ENCODE results near the gene MINAR1.

DNA sequence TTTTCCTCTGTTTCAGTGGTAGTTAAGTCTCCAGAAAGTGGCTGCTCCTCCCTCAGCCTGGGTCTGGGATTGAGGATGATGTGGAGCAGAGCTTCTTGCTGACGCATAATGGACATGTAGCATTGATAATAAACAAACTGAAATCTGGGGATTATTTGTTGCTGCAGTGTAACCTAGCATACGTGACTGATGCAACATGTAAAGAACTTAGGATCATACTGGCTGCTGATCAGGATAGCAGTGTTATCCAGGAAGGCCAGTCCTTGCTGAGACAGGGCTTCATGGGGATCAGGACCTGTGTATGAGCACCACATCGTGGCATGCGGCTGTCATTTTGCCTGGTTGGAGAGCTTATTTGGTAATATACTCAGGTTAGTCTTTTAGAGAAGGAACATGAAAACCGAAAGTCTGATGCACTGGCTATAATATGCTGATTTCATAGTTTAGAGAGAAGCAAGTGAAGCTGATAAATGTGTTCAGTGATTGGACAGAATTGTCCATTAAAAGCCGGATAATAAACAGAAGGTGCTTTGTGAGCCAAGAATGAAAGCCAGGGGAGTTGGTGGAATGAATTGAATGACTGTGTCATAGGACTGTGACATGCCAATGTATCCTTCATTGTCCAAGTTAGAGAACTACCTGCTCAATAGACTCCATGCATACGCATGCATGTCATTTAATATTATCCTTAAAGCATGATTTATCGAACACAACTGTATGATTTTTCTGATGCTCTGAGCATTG lies 4.1 kb downstream of the MINAR1 start:
- TF ChIP-seq, protein P1, sequence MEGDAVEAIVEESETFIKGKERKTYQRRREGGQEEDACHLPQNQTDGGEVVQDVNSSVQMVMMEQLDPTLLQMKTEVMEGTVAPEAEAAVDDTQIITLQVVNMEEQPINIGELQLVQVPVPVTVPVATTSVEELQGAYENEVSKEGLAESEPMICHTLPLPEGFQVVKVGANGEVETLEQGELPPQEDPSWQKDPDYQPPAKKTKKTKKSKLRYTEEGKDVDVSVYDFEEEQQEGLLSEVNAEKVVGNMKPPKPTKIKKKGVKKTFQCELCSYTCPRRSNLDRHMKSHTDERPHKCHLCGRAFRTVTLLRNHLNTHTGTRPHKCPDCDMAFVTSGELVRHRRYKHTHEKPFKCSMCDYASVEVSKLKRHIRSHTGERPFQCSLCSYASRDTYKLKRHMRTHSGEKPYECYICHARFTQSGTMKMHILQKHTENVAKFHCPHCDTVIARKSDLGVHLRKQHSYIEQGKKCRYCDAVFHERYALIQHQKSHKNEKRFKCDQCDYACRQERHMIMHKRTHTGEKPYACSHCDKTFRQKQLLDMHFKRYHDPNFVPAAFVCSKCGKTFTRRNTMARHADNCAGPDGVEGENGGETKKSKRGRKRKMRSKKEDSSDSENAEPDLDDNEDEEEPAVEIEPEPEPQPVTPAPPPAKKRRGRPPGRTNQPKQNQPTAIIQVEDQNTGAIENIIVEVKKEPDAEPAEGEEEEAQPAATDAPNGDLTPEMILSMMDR (IDR thresholded peaks at IDR 0.05): no peak
- TF ChIP-seq POLR2AphosphoS5 (IDR thresholded peaks at IDR 0.05): no peak

Measured in sigmoid colon (tissue), 4 donors.